ENCODE measurements around the gene PDS5A.
"Not testable (repeated sequence)": the region's sequence is repeated elsewhere in the genome, so short reads cannot be mapped to it uniquely, and the experiment has no call there.

Gene PDS5A

DNA sequence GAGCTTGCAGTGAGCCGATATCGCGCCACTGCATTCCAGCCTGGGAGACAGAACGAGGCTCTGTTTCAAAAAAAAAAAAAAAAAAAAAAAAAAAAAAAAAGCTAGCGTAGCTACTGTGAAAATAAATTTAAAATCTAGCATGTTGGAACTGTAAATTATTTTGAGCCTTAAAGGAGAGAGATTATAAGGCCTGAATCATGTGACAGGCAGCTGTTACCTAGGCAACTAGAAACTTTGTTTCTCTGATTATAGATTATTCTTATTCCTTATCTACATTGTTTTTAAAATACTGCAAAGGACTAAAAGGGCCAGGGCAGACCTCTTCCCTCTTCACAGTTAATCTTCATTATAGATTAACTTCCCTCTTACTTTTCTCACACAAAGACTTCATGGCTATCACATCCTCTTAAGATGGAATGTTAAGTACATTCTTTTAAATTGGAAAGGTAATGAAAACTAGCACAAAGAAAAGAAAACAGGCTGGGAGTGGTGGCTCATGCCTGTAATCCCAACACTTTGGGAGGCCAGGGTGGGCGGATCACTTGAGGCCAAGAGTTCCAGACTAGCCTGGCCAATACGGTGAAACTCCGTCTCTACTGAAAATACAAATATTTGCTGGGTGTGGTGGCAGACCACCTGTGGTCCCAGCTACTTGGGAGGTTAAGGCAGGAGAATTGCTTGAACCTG is 21.1 kb upstream of the PDS5A start:
- DNase-seq (ENCODE audit: low read depth, low spot score) = no peak
- in situ Hi-C loops (cut with HindIII; ENCODE audit: low sequenced_read_pairs) = no loop called here
- TF ChIP-seq, protein P1, sequence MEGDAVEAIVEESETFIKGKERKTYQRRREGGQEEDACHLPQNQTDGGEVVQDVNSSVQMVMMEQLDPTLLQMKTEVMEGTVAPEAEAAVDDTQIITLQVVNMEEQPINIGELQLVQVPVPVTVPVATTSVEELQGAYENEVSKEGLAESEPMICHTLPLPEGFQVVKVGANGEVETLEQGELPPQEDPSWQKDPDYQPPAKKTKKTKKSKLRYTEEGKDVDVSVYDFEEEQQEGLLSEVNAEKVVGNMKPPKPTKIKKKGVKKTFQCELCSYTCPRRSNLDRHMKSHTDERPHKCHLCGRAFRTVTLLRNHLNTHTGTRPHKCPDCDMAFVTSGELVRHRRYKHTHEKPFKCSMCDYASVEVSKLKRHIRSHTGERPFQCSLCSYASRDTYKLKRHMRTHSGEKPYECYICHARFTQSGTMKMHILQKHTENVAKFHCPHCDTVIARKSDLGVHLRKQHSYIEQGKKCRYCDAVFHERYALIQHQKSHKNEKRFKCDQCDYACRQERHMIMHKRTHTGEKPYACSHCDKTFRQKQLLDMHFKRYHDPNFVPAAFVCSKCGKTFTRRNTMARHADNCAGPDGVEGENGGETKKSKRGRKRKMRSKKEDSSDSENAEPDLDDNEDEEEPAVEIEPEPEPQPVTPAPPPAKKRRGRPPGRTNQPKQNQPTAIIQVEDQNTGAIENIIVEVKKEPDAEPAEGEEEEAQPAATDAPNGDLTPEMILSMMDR (IDR thresholded peaks at IDR 0.05; ENCODE audit: low read depth, low read length) = no peak
- no peak overlapping the region for H3K4me3 ChIP-seq (ENCODE audit: low read depth, low read length)

DNA sequence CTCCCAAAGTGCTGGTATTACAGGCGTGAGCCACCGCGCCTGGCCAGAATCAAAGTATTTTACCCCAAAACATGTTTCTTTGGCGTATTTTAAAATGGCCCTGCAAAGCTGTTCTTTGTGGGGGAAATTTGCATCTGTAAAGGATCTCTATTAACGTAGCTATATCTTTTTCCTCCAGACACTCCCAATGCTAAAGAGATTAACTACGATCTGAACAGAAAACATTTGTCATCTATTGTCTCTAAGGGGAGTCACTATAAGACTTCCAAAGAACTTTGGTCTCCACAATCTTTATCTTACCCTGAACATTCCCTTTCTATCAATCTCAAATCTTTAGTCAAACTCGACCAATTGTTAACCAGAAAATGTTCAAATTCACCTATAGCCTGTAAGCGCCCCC is 19.1 kb upstream of the PDS5A start:
- TF ChIP-seq, protein P1 (IDR thresholded peaks at IDR 0.05; ENCODE audit: low read depth, low read length) = no peak
- in situ Hi-C loops (cut with HindIII; ENCODE audit: low sequenced_read_pairs) = no loop called here
- DNase-seq (ENCODE audit: low read depth, low spot score) = no peak
- no peak overlapping the region for H3K4me3 ChIP-seq (ENCODE audit: low read depth, low read length)

DNA sequence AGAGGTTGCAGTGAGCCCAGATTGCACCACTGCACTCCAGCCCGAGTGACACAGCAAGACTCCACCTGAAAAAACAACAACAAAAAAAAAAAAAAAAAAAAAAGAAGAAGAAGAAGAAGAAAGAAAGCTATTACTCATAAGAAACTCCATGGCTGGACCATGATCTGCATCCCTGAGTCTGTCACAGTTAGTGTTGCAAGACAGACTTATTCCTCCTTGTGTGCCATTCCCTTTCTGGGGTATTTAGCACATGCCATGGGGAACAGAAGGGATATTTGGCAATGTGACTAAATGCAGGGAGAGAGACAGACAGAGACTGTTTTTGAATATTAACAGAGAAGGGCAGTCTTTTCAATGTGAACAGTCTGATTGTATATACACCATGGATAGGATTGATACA is 16.7 kb upstream of the PDS5A start:
- in situ Hi-C loops (cut with HindIII; ENCODE audit: low sequenced_read_pairs) = no loop called here
- TF ChIP-seq, protein P1 (IDR thresholded peaks at IDR 0.05; ENCODE audit: low read depth, low read length) = no peak
- DNase-seq (ENCODE audit: low read depth, low spot score) = no peak
- no peak overlapping the region for H3K4me3 ChIP-seq (ENCODE audit: low read depth, low read length)

DNA sequence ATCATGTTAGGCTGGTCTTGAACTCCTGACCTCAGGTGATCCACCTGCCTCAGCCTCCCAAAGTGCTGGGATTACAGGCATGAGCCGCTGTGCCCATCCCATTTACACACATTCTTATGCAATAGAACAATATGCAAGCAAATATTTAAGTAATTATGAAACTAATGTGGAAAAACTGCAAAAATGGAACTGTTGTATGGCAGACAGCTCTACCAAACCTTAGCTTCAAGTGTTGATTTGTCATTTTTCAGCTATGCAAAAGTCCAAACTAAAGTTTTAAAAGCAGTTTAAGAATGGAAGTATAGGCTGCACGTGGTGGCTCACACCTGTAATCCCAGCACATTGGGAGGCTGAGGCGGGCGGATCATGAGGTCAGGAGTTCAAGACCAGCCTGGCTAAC is 11.7 kb upstream of the PDS5A start:
- in situ Hi-C loops (cut with HindIII; ENCODE audit: low sequenced_read_pairs); DNase-seq (ENCODE audit: low read depth, low spot score); H3K4me3 ChIP-seq (ENCODE audit: low read depth, low read length): not testable (repeated sequence)

DNA sequence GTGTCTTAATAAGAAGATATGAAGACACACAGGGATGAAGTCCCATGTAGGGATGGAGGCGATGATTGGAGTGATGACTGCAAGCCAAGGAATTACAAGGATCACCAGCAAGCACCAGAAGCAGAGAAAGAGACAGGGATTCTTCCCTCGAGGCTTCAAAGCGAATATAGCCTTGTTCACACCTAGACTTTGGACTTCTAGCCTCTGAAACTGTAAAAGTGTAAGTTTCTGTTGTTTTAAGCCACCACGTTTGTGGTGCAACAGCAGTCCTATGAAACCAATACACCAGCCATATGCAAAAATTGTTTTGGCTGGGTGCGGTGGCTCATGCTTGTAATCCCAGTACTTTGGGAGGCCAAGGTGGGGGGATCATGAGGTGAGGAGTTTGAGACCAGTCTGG is 9.8 kb upstream of the PDS5A start:
- in situ Hi-C loops (cut with HindIII; ENCODE audit: low sequenced_read_pairs) = no loop called here

DNA sequence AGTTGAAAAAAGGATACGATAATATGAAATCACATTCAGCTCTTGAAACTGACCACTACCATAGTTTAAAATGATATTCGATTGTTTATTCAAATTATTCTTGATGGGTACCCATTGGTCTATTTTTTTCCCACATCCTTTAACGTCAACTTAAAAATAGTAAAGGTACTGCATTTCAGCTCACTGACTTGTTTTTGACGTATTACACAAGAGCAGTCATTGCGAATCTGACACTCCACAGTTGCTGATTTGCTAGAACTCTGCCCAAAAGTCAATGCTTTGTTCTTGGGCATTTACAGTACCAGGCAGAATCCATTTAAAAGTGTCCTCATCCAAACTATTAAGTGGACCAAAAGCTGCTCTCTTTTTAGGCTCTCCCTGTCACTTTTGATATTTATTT is 1.2 kb upstream of the PDS5A start:
- no peak overlapping the region for H3K4me3 ChIP-seq (ENCODE audit: low read depth, low read length)
- TF ChIP-seq, protein P1 (IDR thresholded peaks at IDR 0.05; ENCODE audit: low read depth, low read length) = no peak
- no peak for DNase-seq (ENCODE audit: low read depth, low spot score)
- in situ Hi-C loops (cut with HindIII; ENCODE audit: low sequenced_read_pairs) = no loop called here

More for the DNA sequence above, 9.8 kb upstream of the PDS5A start:
- TF ChIP-seq, protein P1 (IDR thresholded peaks at IDR 0.05; ENCODE audit: low read depth, low read length) = no peak
- DNase-seq (ENCODE audit: low read depth, low spot score) = no peak
- H3K4me3 ChIP-seq (ENCODE audit: low read depth, low read length) = no peak overlapping the region

DNA sequence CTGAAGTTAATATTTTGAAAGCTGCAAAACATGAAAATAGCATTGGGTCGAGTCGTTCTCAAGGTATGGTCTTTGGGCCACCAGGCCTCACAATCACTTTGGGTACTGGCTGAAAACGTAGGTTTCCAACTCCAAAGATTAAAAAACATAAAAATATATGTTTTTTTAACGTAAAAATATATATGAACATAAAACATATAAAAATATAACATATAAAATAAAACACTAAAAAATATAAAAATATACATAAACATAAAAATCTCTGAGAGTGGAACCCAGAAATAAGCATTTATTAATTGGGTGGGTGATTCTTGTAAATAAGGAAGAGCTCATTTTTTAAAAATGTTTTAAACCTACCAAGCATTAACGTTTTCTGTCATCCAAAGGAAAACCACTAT is 666 bp upstream of the PDS5A start:
- TF ChIP-seq, protein P1 (IDR thresholded peaks at IDR 0.05; ENCODE audit: low read depth, low read length) = no peak
- peak overlapping the region; percentile 42 for H3K4me3 ChIP-seq (ENCODE audit: low read depth, low read length)
- no peak for DNase-seq (ENCODE audit: low read depth, low spot score)
- in situ Hi-C loops (cut with HindIII; ENCODE audit: low sequenced_read_pairs) = no loop called here

Measured in astrocyte of the spinal cord (primary cell).